ENCODE results near the gene COL16A1.
A peak's percentile ranks its signal among the peaks of the same experiment; 100 is the strongest.

The COL16A1 gene

DNA sequence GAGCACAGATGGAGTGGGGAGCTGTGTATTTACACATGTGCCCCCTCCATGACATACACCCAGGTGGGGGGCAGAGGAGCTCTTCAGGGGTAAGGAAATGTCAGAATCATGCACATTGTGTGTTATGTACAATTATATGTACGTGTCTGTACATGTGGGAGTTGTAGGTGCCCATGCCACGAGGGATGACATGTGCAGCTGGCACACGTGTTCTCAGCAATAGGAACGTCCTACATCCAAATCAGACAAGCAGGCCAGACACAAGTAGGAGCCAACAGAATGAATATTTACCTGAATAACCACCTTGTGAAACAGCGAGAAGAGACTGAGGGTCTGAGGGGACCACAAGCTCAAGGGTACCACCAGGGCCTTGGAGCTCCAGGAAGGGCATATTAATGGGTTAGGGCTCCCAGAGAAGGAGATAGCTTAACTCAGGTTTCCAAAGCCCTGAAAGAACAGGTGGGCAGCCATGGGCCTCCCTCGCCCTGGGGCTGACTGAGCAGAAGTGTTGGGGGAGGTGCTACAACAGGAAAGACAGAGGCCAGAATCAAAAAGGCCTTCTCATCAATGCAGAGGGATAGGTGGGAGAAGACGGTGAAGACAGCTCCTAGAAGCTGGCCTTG lies 3.2 kb downstream of the COL16A1 start (continued):
- TF ChIP-seq, protein P1, sequence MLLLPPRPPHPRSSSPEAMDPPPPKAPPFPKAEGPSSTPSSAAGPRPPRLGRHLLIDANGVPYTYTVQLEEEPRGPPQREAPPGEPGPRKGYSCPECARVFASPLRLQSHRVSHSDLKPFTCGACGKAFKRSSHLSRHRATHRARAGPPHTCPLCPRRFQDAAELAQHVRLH (tag by site-specific recombination; IDR thresholded peaks at IDR 0.05), result no peak
- no peak for TF ChIP-seq ZNF274 (IDR thresholded peaks at IDR 0.05; ENCODE audit: low read length)
- TF ChIP-seq ZNF274 (tag by site-specific recombination; IDR thresholded peaks at IDR 0.05; ENCODE audit: borderline replicate concordance), result no peak
- TF ChIP-seq SCRT2 (tag by site-specific recombination; IDR thresholded peaks at IDR 0.05), result peak; percentile 70
- no peak for TF ChIP-seq ZNF335 (tag by site-specific recombination; conservative IDR thresholded peaks at IDR 0.05)
- TF ChIP-seq ZNF776 (tag by site-specific recombination; IDR thresholded peaks at IDR 0.05; ENCODE audit: borderline replicate concordance), result no peak
- TF ChIP-seq ZEB2 (tag by site-specific recombination; IDR thresholded peaks at IDR 0.05), result no peak
- no peak for TF ChIP-seq ZBTB1 (tag by site-specific recombination; IDR thresholded peaks at IDR 0.05)
- TF ChIP-seq KLF8 (tag by site-specific recombination; IDR thresholded peaks at IDR 0.05), result no peak
- 0 out of 2 replicates have a peak, but pooled peaks have one; percentile 3 for TF ChIP-seq ZNF146 (tag by site-specific recombination; IDR thresholded peaks at IDR 0.05)

DNA sequence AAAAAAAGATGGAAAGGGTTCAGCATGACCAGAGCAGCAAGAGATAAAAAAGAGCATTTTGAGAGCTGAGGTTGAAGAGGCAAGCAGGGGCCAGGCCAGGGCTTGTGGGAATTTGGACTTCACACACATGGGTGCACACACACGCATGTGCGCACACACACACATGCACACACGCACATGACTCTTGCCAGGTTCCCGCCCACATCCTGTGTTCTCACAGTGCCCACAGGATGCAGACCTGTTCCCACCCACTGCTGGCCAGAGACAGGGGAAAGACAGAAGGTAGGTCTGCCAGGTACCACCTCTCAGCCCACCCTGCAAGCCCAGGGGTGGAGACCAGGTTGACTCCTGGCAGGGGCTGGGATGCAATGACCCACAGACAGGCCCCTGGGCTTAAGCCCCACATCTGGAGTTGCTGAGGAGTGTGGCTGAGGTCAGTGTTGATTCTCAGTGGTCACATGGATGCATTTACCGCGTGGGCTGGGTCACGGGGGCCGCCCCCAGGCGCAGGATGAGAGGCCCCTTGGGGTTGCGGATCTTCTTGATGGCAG lies 4.4 kb downstream of the COL16A1 start:
- ChIA-PET POLR2A (interaction anchor here (1.5 kb wide), 1 partner anchor 14 kb away, joined by 6 read pairs; no protein-coding TSS in a partner anchor), CTCF (interaction anchor here (1.0 to 4.7 kb wide), 4 partner anchors 16 to 240 kb away, joined by 4 to 23 read pairs (median 6); partner anchors contain the start of gene PTP4A2)
- TF ChIP-seq ZNF610 (tag by site-specific recombination; IDR thresholded peaks at IDR 0.05; ENCODE audit: borderline replicate concordance) (no peak), EGR2 (tag by site-specific recombination; IDR thresholded peaks at IDR 0.05; ENCODE audit: low read depth) (peak; percentile 57), ZIC2 (tag by site-specific recombination; IDR thresholded peaks at IDR 0.05) (no peak), ZNF248 (tag by site-specific recombination; IDR thresholded peaks at IDR 0.05) (peak; percentile 12; the same call in 1 of the 2 replicates), GLIS2 (tag by site-specific recombination; IDR thresholded peaks at IDR 0.05) (no peak), ZNF510 (tag by site-specific recombination; IDR thresholded peaks at IDR 0.05; ENCODE audit: insufficient replicate concordance) (no peak), ZFP3 (tag by site-specific recombination; IDR thresholded peaks at IDR 0.05; ENCODE audit: low read depth) (no peak), ZNF354C (tag by site-specific recombination; IDR thresholded peaks at IDR 0.05; ENCODE audit: borderline replicate concordance, low read depth) (no peak), OVOL3 (tag by site-specific recombination; IDR thresholded peaks at IDR 0.05) (no peak), HOXD13 (CRISPR knock-in tag; IDR thresholded peaks at IDR 0.05; ENCODE audit: borderline replicate concordance) (no peak), IKZF3 (tag by site-specific recombination; IDR thresholded peaks at IDR 0.05) (no peak), ZNF658 (tag by site-specific recombination; IDR thresholded peaks at IDR 0.05) (no peak), ZFP69B (tag by site-specific recombination; IDR thresholded peaks at IDR 0.05) (no peak), REPIN1 (tag by site-specific recombination; IDR thresholded peaks at IDR 0.05; ENCODE audit: low read depth) (no peak), ZFHX2 (tag by site-specific recombination; conservative IDR thresholded peaks at IDR 0.05) (peak; percentile 84), ZNF132 (tag by site-specific recombination; IDR thresholded peaks at IDR 0.05; ENCODE audit: borderline replicate concordance) (no peak), SP3 (tag by site-specific recombination; IDR thresholded peaks at IDR 0.05) (no peak), SETDB1 (IDR thresholded peaks at IDR 0.05; ENCODE audit: insufficient read length, low read length) (no peak), ZBTB21 (tag by site-specific recombination; IDR thresholded peaks at IDR 0.05) (no peak)
- TF ChIP-seq, protein P2, sequence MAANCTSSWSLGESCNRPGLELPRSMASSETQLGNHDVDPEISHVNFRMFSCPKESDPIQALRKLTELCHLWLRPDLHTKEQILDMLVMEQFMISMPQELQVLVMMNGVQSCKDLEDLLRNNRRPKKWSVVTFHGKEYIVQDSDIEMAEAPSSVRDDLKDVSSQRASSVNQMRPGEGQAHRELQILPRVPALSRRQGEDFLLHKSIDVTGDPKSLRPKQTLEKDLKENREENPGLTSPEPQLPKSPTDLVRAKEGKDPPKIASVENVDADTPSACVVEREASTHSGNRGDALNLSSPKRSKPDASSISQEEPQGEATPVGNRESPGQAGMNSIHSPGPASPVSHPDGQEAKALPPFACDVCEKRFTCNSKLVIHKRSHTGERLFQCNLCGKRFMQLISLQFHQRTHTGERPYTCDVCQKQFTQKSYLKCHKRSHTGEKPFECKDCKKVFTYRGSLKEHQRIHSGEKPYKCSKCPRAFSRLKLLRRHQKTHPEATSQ (tag by site-specific recombination; IDR thresholded peaks at IDR 0.05), result no peak
- TF ChIP-seq, protein P3, sequence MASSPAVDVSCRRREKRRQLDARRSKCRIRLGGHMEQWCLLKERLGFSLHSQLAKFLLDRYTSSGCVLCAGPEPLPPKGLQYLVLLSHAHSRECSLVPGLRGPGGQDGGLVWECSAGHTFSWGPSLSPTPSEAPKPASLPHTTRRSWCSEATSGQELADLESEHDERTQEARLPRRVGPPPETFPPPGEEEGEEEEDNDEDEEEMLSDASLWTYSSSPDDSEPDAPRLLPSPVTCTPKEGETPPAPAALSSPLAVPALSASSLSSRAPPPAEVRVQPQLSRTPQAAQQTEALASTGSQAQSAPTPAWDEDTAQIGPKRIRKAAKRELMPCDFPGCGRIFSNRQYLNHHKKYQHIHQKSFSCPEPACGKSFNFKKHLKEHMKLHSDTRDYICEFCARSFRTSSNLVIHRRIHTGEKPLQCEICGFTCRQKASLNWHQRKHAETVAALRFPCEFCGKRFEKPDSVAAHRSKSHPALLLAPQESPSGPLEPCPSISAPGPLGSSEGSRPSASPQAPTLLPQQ (tag by site-specific recombination; IDR thresholded peaks at IDR 0.05), result no peak
- TF ChIP-seq, protein P4, sequence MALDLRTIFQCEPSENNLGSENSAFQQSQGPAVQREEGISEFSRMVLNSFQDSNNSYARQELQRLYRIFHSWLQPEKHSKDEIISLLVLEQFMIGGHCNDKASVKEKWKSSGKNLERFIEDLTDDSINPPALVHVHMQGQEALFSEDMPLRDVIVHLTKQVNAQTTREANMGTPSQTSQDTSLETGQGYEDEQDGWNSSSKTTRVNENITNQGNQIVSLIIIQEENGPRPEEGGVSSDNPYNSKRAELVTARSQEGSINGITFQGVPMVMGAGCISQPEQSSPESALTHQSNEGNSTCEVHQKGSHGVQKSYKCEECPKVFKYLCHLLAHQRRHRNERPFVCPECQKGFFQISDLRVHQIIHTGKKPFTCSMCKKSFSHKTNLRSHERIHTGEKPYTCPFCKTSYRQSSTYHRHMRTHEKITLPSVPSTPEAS (tag by site-specific recombination; IDR thresholded peaks at IDR 0.05), result peak; percentile 85
- TF ChIP-seq, protein P5, sequence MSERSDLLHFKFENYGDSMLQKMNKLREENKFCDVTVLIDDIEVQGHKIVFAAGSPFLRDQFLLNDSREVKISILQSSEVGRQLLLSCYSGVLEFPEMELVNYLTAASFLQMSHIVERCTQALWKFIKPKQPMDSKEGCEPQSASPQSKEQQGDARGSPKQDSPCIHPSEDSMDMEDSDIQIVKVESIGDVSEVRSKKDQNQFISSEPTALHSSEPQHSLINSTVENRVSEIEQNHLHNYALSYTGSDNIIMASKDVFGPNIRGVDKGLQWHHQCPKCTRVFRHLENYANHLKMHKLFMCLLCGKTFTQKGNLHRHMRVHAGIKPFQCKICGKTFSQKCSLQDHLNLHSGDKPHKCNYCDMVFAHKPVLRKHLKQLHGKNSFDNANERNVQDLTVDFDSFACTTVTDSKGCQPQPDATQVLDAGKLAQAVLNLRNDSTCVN (tag by site-specific recombination; optimal IDR thresholded peaks at IDR 0.05), result no peak

More for the DNA sequence above, 4.4 kb downstream of the COL16A1 start:
- Histone ChIP-seq H3K4me1 (ENCODE audit: control insufficient read depth, insufficient read depth, low read length) (peaks cover 3% of the 10 kb centered on the region), H3K36me3 (ENCODE audit: control insufficient read depth in 2 of 2, insufficient read depth in 1 of 2, low read length in 2 of 2) (no peaks in the 10 kb centered on the region), H3K9me3 (ENCODE audit: control insufficient read depth, insufficient read depth, low read depth, low read length) (no peaks in the 10 kb centered on the region), H3K4me3 (ENCODE audit: low read depth, low read length) (no peak overlapping the region), H3K27ac (ENCODE audit: extremely low read depth, low read depth, low read length) (no peak overlapping the region)
